ENCODE measurements around the gene VPS13A.
A peak's percentile ranks its signal among the peaks of the same experiment; 100 is the strongest.

The VPS13A gene

GRCh38 chr9:77454663-77455062 lies 277.3 kb downstream of the VPS13A start:
- TF ChIP-seq, protein P1, sequence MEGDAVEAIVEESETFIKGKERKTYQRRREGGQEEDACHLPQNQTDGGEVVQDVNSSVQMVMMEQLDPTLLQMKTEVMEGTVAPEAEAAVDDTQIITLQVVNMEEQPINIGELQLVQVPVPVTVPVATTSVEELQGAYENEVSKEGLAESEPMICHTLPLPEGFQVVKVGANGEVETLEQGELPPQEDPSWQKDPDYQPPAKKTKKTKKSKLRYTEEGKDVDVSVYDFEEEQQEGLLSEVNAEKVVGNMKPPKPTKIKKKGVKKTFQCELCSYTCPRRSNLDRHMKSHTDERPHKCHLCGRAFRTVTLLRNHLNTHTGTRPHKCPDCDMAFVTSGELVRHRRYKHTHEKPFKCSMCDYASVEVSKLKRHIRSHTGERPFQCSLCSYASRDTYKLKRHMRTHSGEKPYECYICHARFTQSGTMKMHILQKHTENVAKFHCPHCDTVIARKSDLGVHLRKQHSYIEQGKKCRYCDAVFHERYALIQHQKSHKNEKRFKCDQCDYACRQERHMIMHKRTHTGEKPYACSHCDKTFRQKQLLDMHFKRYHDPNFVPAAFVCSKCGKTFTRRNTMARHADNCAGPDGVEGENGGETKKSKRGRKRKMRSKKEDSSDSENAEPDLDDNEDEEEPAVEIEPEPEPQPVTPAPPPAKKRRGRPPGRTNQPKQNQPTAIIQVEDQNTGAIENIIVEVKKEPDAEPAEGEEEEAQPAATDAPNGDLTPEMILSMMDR (IDR thresholded peaks at IDR 0.05), result no peak

DNA sequence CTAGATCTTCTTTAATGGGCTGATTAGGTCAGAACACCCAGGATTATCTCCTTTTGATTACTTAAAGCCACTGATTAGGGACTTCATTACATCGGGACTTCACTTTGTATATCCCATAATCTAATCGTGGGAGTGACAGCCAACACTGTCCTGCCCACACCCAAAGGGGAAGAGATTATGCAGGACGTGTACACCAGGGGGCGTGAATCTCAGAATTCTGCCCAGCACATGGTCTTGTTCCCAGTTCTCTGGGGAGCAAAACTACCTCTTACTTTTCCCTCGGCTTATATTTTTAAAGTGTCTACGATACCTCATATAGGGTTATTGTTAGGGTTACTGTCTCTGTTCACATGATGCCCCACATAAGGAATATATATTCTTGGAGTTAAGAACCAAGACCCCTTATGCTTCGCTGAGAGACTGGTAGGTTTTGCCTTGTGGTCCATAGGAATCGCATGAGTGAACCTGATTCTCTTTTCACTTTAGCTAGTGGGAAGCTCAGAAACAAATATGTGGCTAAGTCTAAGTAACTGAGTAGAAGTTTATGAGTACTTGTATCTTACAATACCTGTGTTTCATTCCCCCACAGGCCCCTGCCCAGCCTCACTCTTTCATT lies 278.1 kb downstream of the VPS13A start:
- TF ChIP-seq, protein P1 (IDR thresholded peaks at IDR 0.05), result peak; percentile 82

- TF ChIP-seq, protein P1 (IDR thresholded peaks at IDR 0.05), result peak; percentile 93
Observed at GRCh38 chr9:77456829-77457437, 279.6 kb downstream of the VPS13A start.

GRCh38 chr9:77457916-77458592 lies 280.7 kb downstream of the VPS13A start:
- TF ChIP-seq, protein P1 (IDR thresholded peaks at IDR 0.05), result peak; percentile 96

DNA sequence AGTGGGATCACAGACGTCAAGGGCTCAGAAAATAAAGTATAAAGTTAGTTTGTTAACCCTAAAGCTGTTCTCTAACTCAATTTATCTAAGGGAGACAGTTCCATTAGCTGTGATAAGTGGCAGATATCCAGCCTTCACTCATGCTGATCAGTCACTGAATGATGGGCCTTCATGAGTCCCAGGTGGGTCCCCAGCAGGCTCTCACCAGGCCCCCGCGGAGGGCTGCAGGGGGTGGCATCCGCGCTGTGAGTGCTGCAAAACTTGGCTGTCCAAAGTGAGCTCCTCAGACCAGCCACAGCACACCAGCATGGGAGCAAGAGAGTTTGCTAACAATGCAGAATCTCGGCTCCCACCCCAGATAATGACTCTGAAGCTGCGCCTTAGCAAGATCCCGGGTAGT lies 283.6 kb downstream of the VPS13A start:
- TF ChIP-seq, protein P1 (IDR thresholded peaks at IDR 0.05), result no peak

DNA sequence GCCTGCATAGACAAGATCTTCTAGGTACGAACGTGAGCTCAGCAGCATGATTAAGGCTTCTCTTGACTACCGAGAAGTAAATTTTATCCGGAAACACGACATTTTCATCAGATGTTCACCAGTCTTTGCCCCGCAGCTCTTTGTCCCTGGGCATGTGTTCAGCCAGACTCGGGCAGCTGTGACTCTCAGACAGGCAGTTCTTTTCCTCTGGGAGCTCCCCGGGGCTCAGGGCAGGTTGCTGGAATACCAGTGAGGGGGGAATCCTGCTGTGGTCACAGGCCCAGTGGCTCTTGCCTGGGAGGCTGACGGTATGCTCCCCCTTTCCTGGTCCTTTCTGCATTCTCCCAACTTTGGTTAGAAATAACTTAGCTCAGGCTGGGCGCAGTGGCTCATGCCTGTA lies 284.7 kb downstream of the VPS13A start:
- TF ChIP-seq, protein P1 (IDR thresholded peaks at IDR 0.05), result no peak

DNA sequence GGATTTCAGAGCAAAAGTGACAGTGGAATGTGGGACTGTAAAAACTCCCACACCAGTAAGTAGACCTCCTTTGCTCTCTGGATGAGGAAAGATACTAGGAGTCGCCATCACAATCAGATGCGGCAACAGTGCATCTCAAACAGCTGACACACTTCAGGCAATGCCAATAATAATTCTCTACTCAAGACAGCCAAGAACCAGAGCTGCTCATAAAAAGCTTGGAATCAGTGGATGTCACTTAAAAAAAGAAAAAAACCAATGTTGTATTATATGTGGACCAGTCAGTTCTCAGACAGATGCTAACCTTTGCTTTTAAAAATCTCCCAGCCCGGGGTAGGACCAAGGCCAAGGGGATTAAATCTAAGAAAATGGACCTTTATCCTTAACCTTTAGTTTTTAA lies 285.8 kb downstream of the VPS13A start:
- TF ChIP-seq, protein P1 (IDR thresholded peaks at IDR 0.05), result no peak

Measured in LNCAP (cell line).